HL-60 (cell line): ENCODE measurements around the gene HTR6.

Experiments used
- DNase-seq, 2 experiments: peaks; one replicate each; pipeline ENCODE4 v3.0.0-alpha.2; 2010 to 2020; ENCODE audit warnings: low read depth in 1 of 2, low spot score in 1 of 2
- H3K27ac ChIP-seq: fragments of 250-450 bp; sonication (Bioruptor Pico); replicated peaks from 2 replicates; pipeline ENCODE4 v1.5.1; 2020; ENCODE audit warnings: mild to moderate bottlenecking, moderate library complexity
- H3K27me3 ChIP-seq: fragments of 250-450 bp; sonication (Bioruptor Pico); 2 replicates; pipeline ENCODE4 v1.5.1; 2021; ENCODE audit warnings: mild to moderate bottlenecking, moderate library complexity; ENCODE audit not compliant: insufficient read depth, poor library complexity, severe bottlenecking
- H3K4me3 ChIP-seq: replicated peaks from 2 replicates; pipeline ENCODE4 v1.5.1; 2011; ENCODE audit warnings: mild to moderate bottlenecking, control low read depth, low read length; ENCODE audit not compliant: insufficient read depth
- GABPA ChIP-seq: IDR thresholded peaks from 2 replicates; pipeline ENCODE4 v1.6.1; 2012; ENCODE audit warnings: low read depth
- POLR2AphosphoS5 ChIP-seq: IDR thresholded peaks from 2 replicates; pipeline ENCODE4 v1.6.1; 2012; ENCODE audit warnings: low read depth
- SPI1 ChIP-seq: IDR thresholded peaks from 2 replicates; pipeline ENCODE4 v1.6.1; 2012; ENCODE audit warnings: low read depth, mild to moderate bottlenecking, borderline replicate concordance
- TF ChIP-seq, protein P1 (sequence below): IDR thresholded peaks from 2 replicates; pipeline ENCODE4 v1.6.1; 2012; ENCODE audit warnings: low read depth; ENCODE audit not compliant: insufficient replicate concordance
- TF ChIP-seq, protein P2 (sequence below): IDR thresholded peaks from one replicate; pipeline ENCODE4 v1.5.1; 2011; ENCODE audit warnings: low read length, control low read depth, inconsistent platforms; ENCODE audit not compliant: insufficient read depth

Gene HTR6

DNA sequence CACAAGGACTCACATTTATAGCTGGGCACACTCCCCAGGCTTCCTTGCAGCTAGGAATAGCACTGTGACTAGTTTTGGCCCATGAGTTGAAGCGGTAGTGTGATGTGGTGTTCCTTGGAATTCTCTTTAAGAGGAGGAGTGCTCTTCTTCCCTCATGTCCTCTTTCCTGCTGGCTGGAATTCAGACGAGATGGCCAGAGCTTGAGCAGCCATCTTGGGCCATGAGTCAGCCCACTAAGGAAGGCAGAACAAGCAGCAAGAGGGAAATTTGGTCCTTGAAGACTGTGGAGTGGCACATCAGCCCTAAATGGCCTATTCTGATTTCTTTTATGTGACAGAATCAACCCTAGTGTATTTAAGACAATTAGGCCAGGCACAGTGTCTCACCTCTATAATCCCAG lies 20.0 kb downstream of the HTR6 start:
- DNase-seq = no peak
- Histone ChIP-seq H3K27me3 (no peaks in the 10 kb centered on the region), H3K4me3 (no peak overlapping the region), H3K27ac (no peak overlapping the region)
- TF ChIP-seq GABPA = no peak
- TF ChIP-seq, protein P1, sequence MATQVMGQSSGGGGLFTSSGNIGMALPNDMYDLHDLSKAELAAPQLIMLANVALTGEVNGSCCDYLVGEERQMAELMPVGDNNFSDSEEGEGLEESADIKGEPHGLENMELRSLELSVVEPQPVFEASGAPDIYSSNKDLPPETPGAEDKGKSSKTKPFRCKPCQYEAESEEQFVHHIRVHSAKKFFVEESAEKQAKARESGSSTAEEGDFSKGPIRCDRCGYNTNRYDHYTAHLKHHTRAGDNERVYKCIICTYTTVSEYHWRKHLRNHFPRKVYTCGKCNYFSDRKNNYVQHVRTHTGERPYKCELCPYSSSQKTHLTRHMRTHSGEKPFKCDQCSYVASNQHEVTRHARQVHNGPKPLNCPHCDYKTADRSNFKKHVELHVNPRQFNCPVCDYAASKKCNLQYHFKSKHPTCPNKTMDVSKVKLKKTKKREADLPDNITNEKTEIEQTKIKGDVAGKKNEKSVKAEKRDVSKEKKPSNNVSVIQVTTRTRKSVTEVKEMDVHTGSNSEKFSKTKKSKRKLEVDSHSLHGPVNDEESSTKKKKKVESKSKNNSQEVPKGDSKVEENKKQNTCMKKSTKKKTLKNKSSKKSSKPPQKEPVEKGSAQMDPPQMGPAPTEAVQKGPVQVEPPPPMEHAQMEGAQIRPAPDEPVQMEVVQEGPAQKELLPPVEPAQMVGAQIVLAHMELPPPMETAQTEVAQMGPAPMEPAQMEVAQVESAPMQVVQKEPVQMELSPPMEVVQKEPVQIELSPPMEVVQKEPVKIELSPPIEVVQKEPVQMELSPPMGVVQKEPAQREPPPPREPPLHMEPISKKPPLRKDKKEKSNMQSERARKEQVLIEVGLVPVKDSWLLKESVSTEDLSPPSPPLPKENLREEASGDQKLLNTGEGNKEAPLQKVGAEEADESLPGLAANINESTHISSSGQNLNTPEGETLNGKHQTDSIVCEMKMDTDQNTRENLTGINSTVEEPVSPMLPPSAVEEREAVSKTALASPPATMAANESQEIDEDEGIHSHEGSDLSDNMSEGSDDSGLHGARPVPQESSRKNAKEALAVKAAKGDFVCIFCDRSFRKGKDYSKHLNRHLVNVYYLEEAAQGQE = no peak
- TF ChIP-seq, protein P2, sequence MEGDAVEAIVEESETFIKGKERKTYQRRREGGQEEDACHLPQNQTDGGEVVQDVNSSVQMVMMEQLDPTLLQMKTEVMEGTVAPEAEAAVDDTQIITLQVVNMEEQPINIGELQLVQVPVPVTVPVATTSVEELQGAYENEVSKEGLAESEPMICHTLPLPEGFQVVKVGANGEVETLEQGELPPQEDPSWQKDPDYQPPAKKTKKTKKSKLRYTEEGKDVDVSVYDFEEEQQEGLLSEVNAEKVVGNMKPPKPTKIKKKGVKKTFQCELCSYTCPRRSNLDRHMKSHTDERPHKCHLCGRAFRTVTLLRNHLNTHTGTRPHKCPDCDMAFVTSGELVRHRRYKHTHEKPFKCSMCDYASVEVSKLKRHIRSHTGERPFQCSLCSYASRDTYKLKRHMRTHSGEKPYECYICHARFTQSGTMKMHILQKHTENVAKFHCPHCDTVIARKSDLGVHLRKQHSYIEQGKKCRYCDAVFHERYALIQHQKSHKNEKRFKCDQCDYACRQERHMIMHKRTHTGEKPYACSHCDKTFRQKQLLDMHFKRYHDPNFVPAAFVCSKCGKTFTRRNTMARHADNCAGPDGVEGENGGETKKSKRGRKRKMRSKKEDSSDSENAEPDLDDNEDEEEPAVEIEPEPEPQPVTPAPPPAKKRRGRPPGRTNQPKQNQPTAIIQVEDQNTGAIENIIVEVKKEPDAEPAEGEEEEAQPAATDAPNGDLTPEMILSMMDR = no peak
- no peak for TF ChIP-seq POLR2AphosphoS5
- TF ChIP-seq SPI1 = no peak

DNA sequence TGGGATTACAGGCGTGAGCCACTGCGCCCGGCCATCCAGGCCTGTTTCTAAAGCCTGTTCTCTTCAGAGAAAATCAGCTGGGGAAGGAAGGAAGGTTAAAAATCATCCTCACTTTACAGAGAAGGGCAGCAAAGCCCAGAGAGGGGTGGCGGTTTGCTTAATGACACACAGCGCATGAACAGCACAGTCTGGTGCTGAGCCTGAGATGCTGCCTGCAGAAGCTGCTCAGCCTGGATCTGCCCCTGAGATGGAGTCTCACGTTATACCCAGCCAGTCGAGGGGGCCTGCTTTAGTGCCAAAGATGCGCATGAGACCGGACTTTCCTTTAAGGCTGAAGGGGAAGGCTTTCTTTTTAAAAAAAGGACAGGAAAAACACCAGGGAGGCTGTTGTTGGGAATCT lies 21.3 kb downstream of the HTR6 start:
- Histone ChIP-seq H3K27me3 (no peaks in the 10 kb centered on the region), H3K4me3 (no peak overlapping the region), H3K27ac (no peak overlapping the region)
- TF ChIP-seq, protein P1 = no peak
- no peak for TF ChIP-seq POLR2AphosphoS5
- DNase-seq = no peak

GRCh38 chr1:19687414-19687813 lies 22.7 kb downstream of the HTR6 start:
- H3K4me3 ChIP-seq = no peak overlapping the region
- TF ChIP-seq, protein P1 = no peak
- TF ChIP-seq, protein P2 = no peak
- TF ChIP-seq SPI1 (no peak), POLR2AphosphoS5 (no peak), GABPA (no peak)
- no peak overlapping the region for H3K27ac ChIP-seq
- no peaks in the 10 kb centered on the region for H3K27me3 ChIP-seq
- DNase-seq = no peak
